HUES6 (cell line): ENCODE measurements around the gene EML4.
"Not testable (repeated sequence)": the region's sequence is repeated elsewhere in the genome, so short reads cannot be mapped to it uniquely, and the experiment has no call there.

Experiments
- H3K27ac ChIP-seq: 2 replicates; pipeline ENCODE4 v1.7.0; 2013; ENCODE audit warnings: low read depth, mild to moderate bottlenecking, low read length, inconsistent platforms
- H3K27me3 ChIP-seq: 2 replicates; pipeline ENCODE4 v1.6.1; 2013; ENCODE audit warnings: low read length; ENCODE audit not compliant: control insufficient read depth, insufficient read depth
- H3K36me3 ChIP-seq: 2 replicates; pipeline ENCODE4 v1.6.1; 2013; ENCODE audit warnings: low read length; ENCODE audit not compliant: control insufficient read depth, insufficient read depth
- H3K4me1 ChIP-seq: 2 replicates; pipeline ENCODE4 v1.6.1; 2013; ENCODE audit warnings: low read length; ENCODE audit not compliant: control insufficient read depth, insufficient read depth
- H3K4me3 ChIP-seq: 2 replicates; pipeline ENCODE4 v1.5.1; 2013; ENCODE audit warnings: low read depth, low read length
- H3K9ac ChIP-seq: one replicate; pipeline ENCODE4 v1.6.1; 2013; ENCODE audit warnings: mild to moderate bottlenecking, low read length
- H3K9me3 ChIP-seq: 2 replicates; pipeline ENCODE4 v1.6.1; 2013; ENCODE audit warnings: low read depth, low read length; ENCODE audit not compliant: control insufficient read depth, insufficient read depth

The EML4 gene

GRCh38 chr2:42342061-42342794, 173.1 kb downstream of the EML4 start:
- H3K27me3 ChIP-seq, result no peaks in the 10 kb centered on the region
- 0 out of 2 replicates have a peak overlapping the region, but pooled peaks have one; percentile 31 for H3K27ac ChIP-seq
- H3K9me3 ChIP-seq, result no peaks in the 10 kb centered on the region
- no peak overlapping the region; the same call in 1 of the 2 replicates for H3K4me3 ChIP-seq
- peaks cover 22% of the 10 kb centered on the region for H3K4me1 ChIP-seq
- peaks cover 42% of the 10 kb centered on the region for H3K36me3 ChIP-seq
- H3K9ac ChIP-seq, result peak overlapping the region; percentile 32

GRCh38 chr2:42342795-42343241, 173.7 kb downstream of the EML4 start:
- no peak overlapping the region; the same call in 1 of the 2 replicates for H3K4me3 ChIP-seq
- H3K27me3 ChIP-seq, result no peaks in the 10 kb centered on the region
- H3K4me1 ChIP-seq, result peaks cover 22% of the 10 kb centered on the region
- 0 out of 2 replicates have a peak overlapping the region, but pooled peaks have one; percentile 31 for H3K27ac ChIP-seq
- no peaks in the 10 kb centered on the region for H3K9me3 ChIP-seq
- peak overlapping the region; percentile 9 for H3K9ac ChIP-seq
- peaks cover 41% of the 10 kb centered on the region for H3K36me3 ChIP-seq

GRCh38 chr2:42345986-42346385, 176.8 kb downstream of the EML4 start:
- no peak overlapping the region for H3K4me3 ChIP-seq
- no peaks in the 10 kb centered on the region for H3K27me3 ChIP-seq
- peaks cover 39% of the 10 kb centered on the region for H3K36me3 ChIP-seq
- no peaks in the 10 kb centered on the region for H3K9me3 ChIP-seq
- no peak overlapping the region for H3K9ac ChIP-seq
- no peak overlapping the region for H3K27ac ChIP-seq
- H3K4me1 ChIP-seq, result peaks cover 22% of the 10 kb centered on the region

GRCh38 chr2:42346856-42347255, 177.7 kb downstream of the EML4 start:
- peaks cover 16% of the 10 kb centered on the region for H3K4me1 ChIP-seq
- H3K36me3 ChIP-seq, result peaks cover 41% of the 10 kb centered on the region
- H3K27me3 ChIP-seq, H3K4me3 ChIP-seq, H3K9ac ChIP-seq, H3K27ac ChIP-seq, H3K9me3 ChIP-seq: not testable (repeated sequence)

GRCh38 chr2:42347518-42347917, 178.4 kb downstream of the EML4 start:
- H3K9ac ChIP-seq, H3K27me3 ChIP-seq, H3K4me3 ChIP-seq, H3K4me1 ChIP-seq, H3K9me3 ChIP-seq, H3K27ac ChIP-seq: not testable (repeated sequence)
- H3K36me3 ChIP-seq, result peaks cover 48% of the 10 kb centered on the region

GRCh38 chr2:42348113-42348805, 179.1 kb downstream of the EML4 start:
- Histone ChIP-seq H3K4me1 (peaks cover 2% of the 10 kb centered on the region; the same call in 1 of the 2 replicates), H3K9ac (no peak overlapping the region), H3K27ac (no peak overlapping the region), H3K27me3 (no peaks in the 10 kb centered on the region), H3K36me3 (peaks cover 48% of the 10 kb centered on the region), H3K9me3 (no peaks in the 10 kb centered on the region), H3K4me3 (no peak overlapping the region)

GRCh38 chr2:42350434-42351063, 181.4 kb downstream of the EML4 start:
- Histone ChIP-seq H3K4me3 (no peak overlapping the region), H3K27ac (no peak overlapping the region), H3K9me3 (no peaks in the 10 kb centered on the region), H3K4me1 (no peaks in the 10 kb centered on the region), H3K36me3 (peaks cover 42% of the 10 kb centered on the region), H3K9ac (no peak overlapping the region), H3K27me3 (no peaks in the 10 kb centered on the region)

GRCh38 chr2:42351864-42352263, 182.7 kb downstream of the EML4 start:
- Histone ChIP-seq H3K4me3 (no peak overlapping the region), H3K9ac (no peak overlapping the region), H3K27ac (no peak overlapping the region), H3K36me3 (peaks cover 34% of the 10 kb centered on the region), H3K9me3 (no peaks in the 10 kb centered on the region), H3K27me3 (no peaks in the 10 kb centered on the region), H3K4me1 (no peaks in the 10 kb centered on the region)

GRCh38 chr2:42353792-42354429, 184.8 kb downstream of the EML4 start:
- peaks cover 22% of the 10 kb centered on the region for H3K36me3 ChIP-seq
- no peaks in the 10 kb centered on the region for H3K4me1 ChIP-seq
- H3K9ac ChIP-seq, result no peak overlapping the region
- H3K9me3 ChIP-seq, result no peaks in the 10 kb centered on the region
- H3K27me3 ChIP-seq, result no peaks in the 10 kb centered on the region
- H3K27ac ChIP-seq, result no peak overlapping the region
- no peak overlapping the region for H3K4me3 ChIP-seq

- no peaks in the 10 kb centered on the region for H3K9me3 ChIP-seq
- no peaks in the 10 kb centered on the region; the same call in 1 of the 2 replicates for H3K27me3 ChIP-seq
- H3K9ac ChIP-seq, result peak overlapping the region; percentile 94
- H3K4me3 ChIP-seq, result peak overlapping the region; percentile 98
- H3K27ac ChIP-seq, result no peak overlapping the region
- H3K4me1 ChIP-seq, result peaks cover 16% of the 10 kb centered on the region
- 0 out of 2 replicates have a peak, but pooled peaks cover 2% of the 10 kb centered on the region for H3K36me3 ChIP-seq
Measured at GRCh38 chr2:42359304-42359964, 190.3 kb downstream of the EML4 start.
